T-cell (primary cell): ENCODE data around the gene FSTL4. TPM values are rescaled to one million over a fixed set of nuclear protein-coding genes. Genes with fewer than 3 reads are reported as not detected.

Source experiments
- ATAC-seq, 4 experiments: fragments of 200-7000 bp in 3 of 4; fragments of 150-1000 bp in 1 of 4; cut with Tn5 transposase; replicated peaks in 1 of 4; 1 replicate in 3 of 4; 2 replicates in 1 of 4; pipeline ENCODE4 v1.10.0; 2021; ENCODE audit warnings: moderate library complexity in 3 of 4, mild to moderate bottlenecking in 2 of 4, moderate number of reproducible peaks in 1 of 4
- CTCF ChIA-PET, 2 donors: fragments of 300-600 bp; sonication (Branson Sonifier 250); formaldehyde crosslinking; loops; one replicate each; lab custom pipeline; 2022; ENCODE audit warnings: antibody characterized with exemption in 2 of 2; lab: Charles Lee
- POLR2A ChIA-PET, 2 donors: fragments of 300-600 bp; sonication (Branson Sonifier 250); formaldehyde crosslinking; loops; one replicate each; lab custom pipeline; 2022; ENCODE audit warnings: antibody characterized with exemption in 2 of 2; lab: Charles Lee
- DNase-seq, 35 experiments: peaks; one replicate each; pipeline versions ENCODE4 v3.0.0 to v3.0.0-alpha.2; 2013 to 2023
- H3K27ac ChIP-seq: one replicate; pipeline ENCODE4 v1.5.1; 2013; ENCODE audit warnings: low read length
- H3K27me3 ChIP-seq, 2 experiments: replicated peaks in 1 of 2; 1 replicate in 1 of 2; 2 replicates in 1 of 2; pipeline versions ENCODE4 v1.6.1 to v1.7.0; 2013; ENCODE audit warnings: low read length in 1 of 2, mixed read lengths in 1 of 2; ENCODE audit not compliant: control insufficient read depth in 2 of 2, insufficient read depth in 2 of 2; ENCODE audit errors: extremely low read depth in 1 of 2
- H3K36me3 ChIP-seq, 2 donors: 1 replicate in 1 of 2; 2 replicates in 1 of 2; pipeline versions ENCODE4 v1.6.1 to v1.7.0; 2013; ENCODE audit warnings: low read length in 1 of 2; ENCODE audit not compliant: control insufficient read depth in 2 of 2, insufficient read depth in 1 of 2; ENCODE audit errors: extremely low read depth in 1 of 2
- H3K4me1 ChIP-seq, 2 experiments: 1 replicate in 1 of 2; 2 replicates in 1 of 2; pipeline versions ENCODE4 v1.6.1 to v1.7.0; 2013; ENCODE audit warnings: low read length in 2 of 2, mixed read lengths in 1 of 2; ENCODE audit not compliant: insufficient read depth in 2 of 2, control insufficient read depth in 1 of 2; ENCODE audit errors: extremely low read depth in 1 of 2
- H3K4me3 ChIP-seq, 2 donors: 1 replicate in 1 of 2; 2 replicates in 1 of 2; pipeline versions ENCODE4 v1.5.1 to v1.7.0; 2013; ENCODE audit warnings: mild to moderate bottlenecking in 2 of 2, low read length in 1 of 2, moderate library complexity in 1 of 2; ENCODE audit not compliant: control insufficient read depth in 1 of 2; ENCODE audit errors: extremely low read depth in 1 of 2
- H3K9me3 ChIP-seq: 2 replicates; pipeline ENCODE4 v1.7.0; 2013
- H3K27ac Mint-ChIP-seq, 2 donors: one replicate each; pipeline ENCODE4 v1.8.0; 2020 to 2021; ENCODE audit warnings: mild to moderate bottlenecking in 2 of 2, mixed read lengths in 2 of 2
- H3K27me3 Mint-ChIP-seq, 2 donors: one replicate each; pipeline ENCODE4 v1.8.0; 2021 to 2022; ENCODE audit warnings: mixed read lengths in 2 of 2
- H3K36me3 Mint-ChIP-seq: one replicate; pipeline ENCODE4 v1.8.0; 2021; ENCODE audit warnings: mixed read lengths
- H3K4me1 Mint-ChIP-seq, 3 donors: one replicate each; pipeline ENCODE4 v1.8.0; 2020 to 2022; ENCODE audit warnings: mixed read lengths in 3 of 3, mild to moderate bottlenecking in 1 of 3
- H3K4me3 Mint-ChIP-seq, 3 donors: one replicate each; pipeline ENCODE4 v1.8.0; 2020 to 2022; ENCODE audit warnings: mild to moderate bottlenecking in 3 of 3, mixed read lengths in 3 of 3, moderate library complexity in 3 of 3
- H3K9me3 Mint-ChIP-seq, 3 donors: one replicate each; pipeline ENCODE4 v1.8.0; 2020 to 2022; ENCODE audit warnings: mixed read lengths in 3 of 3
- WGBS: methylation state at CpG from one replicate; pipeline ENCODE4 v1.1.5; 2013; ENCODE audit warnings: missing lambda C conversion rate; ENCODE audit not compliant: insufficient coverage; 5-methylcytosine and 5-hydroxymethylcytosine counted together
- total RNA-seq, 35 experiments: library from RNA in 6 of 35; stranded (reverse) in 6 of 35; fragments of 120-200 nt in 1 of 35; gene quantifications; one replicate each; pipeline versions ENCODE4 v1.2.1 to v1.2.4 and lab custom pipeline; 2013 to 2026

FSTL4 gene
- total RNA-seq, 5 donors from 2014 or later (not counting 1 experiment from before 2014, with no cell fraction given): 1.6 TPM; not detected in 3

DNA sequence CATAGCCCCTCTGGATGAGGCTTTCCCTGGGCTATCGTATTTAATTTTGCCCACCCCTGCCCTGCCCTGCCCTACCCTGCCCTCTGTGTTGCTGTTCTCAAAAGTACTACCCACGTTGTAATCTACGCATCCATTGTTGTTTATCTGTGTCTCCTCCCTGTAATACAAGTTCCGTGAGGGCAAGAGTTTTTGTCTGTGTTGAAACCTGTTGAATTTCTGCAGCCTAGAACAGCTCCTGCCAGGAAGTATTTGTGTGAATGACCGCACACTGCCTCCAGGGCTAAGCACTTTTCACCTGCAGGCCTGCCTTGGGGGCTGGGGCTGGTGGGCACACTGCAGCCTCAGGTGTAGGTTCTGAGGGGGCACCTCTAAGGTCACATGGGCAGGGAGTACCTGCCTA lies 315.7 kb downstream of the FSTL4 start:
- ChIA-PET CTCF (no interaction called here), POLR2A (no interaction called here)
- Mint-ChIP-seq H3K4me3 (no peak overlapping the region), H3K27me3 (no peaks in the 10 kb centered on the region), H3K9me3 (no peaks in the 10 kb centered on the region), H3K36me3 (no peaks in the 10 kb centered on the region), H3K27ac (no peak overlapping the region), H3K4me1 (peaks cover 10 to 11% (median 11%) of the 10 kb centered on the region in 3 donors)
- H3K4me3 ChIP-seq: no peak overlapping the region
- H3K36me3 ChIP-seq: no peaks in the 10 kb centered on the region
- 83% methylated on average over 4 of the region's 5 CpGs for WGBS
- DNase-seq (no peak), ATAC-seq (no peak)
- peaks cover 3 to 12% of the 10 kb centered on the region in 2 experiments for H3K4me1 ChIP-seq
- H3K27me3 ChIP-seq: peaks cover 0 to 16% of the 10 kb centered on the region in 2 experiments
- H3K9me3 ChIP-seq: no peaks in the 10 kb centered on the region
- H3K27ac ChIP-seq: no peak overlapping the region

DNA sequence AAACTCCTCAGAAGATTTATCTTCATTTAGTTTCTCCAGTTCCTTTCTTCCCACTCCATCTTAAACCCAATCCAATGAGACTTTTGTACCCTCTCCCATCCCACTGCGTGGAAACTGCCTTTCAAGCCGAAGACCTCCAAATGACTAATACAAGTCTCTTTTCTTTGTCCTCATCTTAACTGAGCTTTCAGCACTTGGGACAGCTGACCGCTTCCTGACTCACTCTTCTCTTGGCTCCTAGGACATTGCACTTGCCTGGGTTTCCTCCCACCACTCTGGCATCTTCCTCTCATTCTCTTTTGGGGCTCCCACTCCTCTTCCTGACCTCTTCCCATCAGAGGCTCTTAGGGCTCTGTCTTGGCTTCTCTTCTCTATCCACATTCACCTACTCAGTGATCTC lies 316.8 kb downstream of the FSTL4 start:
- ChIA-PET POLR2A (no interaction called here), CTCF (no interaction called here)
- Mint-ChIP-seq H3K4me3 (no peak overlapping the region), H3K27ac (no peak overlapping the region), H3K4me1 (peaks cover 10 to 11% (median 11%) of the 10 kb centered on the region in 3 donors), H3K9me3 (no peaks in the 10 kb centered on the region), H3K36me3 (no peaks in the 10 kb centered on the region), H3K27me3 (no peaks in the 10 kb centered on the region)
- DNase-seq: no peak
- H3K36me3 ChIP-seq: no peaks in the 10 kb centered on the region
- peaks cover 0 to 16% of the 10 kb centered on the region in 2 experiments for H3K27me3 ChIP-seq
- no peaks in the 10 kb centered on the region for H3K9me3 ChIP-seq
- H3K27ac ChIP-seq: no peak overlapping the region
- 86% methylated on average over 3 of the region's 3 CpGs for WGBS
- no peak for ATAC-seq
- peaks cover 3 to 12% of the 10 kb centered on the region in 2 experiments for H3K4me1 ChIP-seq
- H3K4me3 ChIP-seq: no peak overlapping the region

DNA sequence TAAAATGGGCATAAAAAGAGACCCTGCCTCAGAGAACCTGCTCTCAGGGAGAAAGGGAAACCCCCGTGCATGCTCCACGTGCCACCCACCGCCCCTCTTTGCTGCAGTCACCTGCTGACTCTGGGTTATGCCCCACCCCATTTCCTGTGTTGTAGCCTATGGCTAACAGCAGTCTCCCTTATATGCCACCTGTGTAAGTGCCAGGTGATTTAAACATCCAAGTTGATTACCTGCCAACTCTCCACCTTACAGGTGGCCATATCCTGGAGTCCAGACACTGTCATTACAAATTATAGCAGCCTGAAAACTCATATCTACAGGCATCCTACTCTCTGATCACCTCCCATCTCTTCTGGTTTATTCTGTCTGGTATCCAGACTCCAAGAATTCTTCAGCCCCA lies 318.0 kb downstream of the FSTL4 start:
- DNase-seq (no peak), ATAC-seq (no peak)
- H3K27me3 Mint-ChIP-seq: no peaks in the 10 kb centered on the region
- WGBS: 17% methylated on average over 2 of the region's 3 CpGs
- Histone ChIP-seq H3K4me1 (peaks cover 3 to 12% of the 10 kb centered on the region in 2 experiments), H3K9me3 (no peaks in the 10 kb centered on the region), H3K4me3 (no peak overlapping the region), H3K36me3 (no peaks in the 10 kb centered on the region), H3K27ac (no peak overlapping the region), H3K27me3 (peaks cover 0 to 14% of the 10 kb centered on the region in 2 experiments)
- POLR2A ChIA-PET: no interaction called here
- H3K36me3 Mint-ChIP-seq: no peaks in the 10 kb centered on the region
- peaks cover 10 to 11% (median 11%) of the 10 kb centered on the region in 3 donors for H3K4me1 Mint-ChIP-seq
- H3K4me3 Mint-ChIP-seq: no peak overlapping the region
- H3K27ac Mint-ChIP-seq: no peak overlapping the region
- H3K9me3 Mint-ChIP-seq: no peaks in the 10 kb centered on the region
- CTCF ChIA-PET: no interaction called here

DNA sequence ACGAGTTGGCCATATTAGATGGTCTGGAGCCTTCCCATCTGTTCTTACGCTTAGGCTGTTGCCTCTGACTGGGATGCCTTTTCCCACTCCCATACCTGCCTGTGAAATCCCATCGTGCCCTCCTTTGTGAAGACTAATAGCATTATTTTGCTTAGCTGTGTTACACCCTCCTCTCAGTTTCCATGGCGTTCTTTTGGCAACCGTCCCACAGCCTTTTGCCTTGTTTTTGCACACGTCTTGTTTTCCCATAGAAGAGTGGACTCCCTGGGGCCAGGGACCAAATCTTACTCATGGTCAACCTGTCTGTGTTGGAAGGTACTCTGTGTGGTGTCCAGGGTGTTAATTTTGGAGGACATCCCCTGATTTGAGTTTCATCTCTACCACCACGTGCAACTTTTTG lies 318.4 kb downstream of the FSTL4 start:
- Histone ChIP-seq H3K27me3 (peaks cover 0 to 11% of the 10 kb centered on the region in 2 experiments), H3K36me3 (no peaks in the 10 kb centered on the region), H3K4me3 (no peak overlapping the region), H3K27ac (no peak overlapping the region), H3K9me3 (no peaks in the 10 kb centered on the region), H3K4me1 (peaks cover 3 to 11% of the 10 kb centered on the region in 2 experiments)
- DNase-seq (no peak), ATAC-seq (no peak)
- no peak overlapping the region for H3K27ac Mint-ChIP-seq
- 86% methylated on average over 5 of the region's 7 CpGs for WGBS
- H3K4me1 Mint-ChIP-seq: peaks cover 9% of the 10 kb centered on the region in 3 donors
- H3K4me3 Mint-ChIP-seq: no peak overlapping the region
- H3K9me3 Mint-ChIP-seq: no peaks in the 10 kb centered on the region
- no peaks in the 10 kb centered on the region for H3K36me3 Mint-ChIP-seq
- ChIA-PET POLR2A (no interaction called here), CTCF (no interaction called here)
- no peaks in the 10 kb centered on the region for H3K27me3 Mint-ChIP-seq

DNA sequence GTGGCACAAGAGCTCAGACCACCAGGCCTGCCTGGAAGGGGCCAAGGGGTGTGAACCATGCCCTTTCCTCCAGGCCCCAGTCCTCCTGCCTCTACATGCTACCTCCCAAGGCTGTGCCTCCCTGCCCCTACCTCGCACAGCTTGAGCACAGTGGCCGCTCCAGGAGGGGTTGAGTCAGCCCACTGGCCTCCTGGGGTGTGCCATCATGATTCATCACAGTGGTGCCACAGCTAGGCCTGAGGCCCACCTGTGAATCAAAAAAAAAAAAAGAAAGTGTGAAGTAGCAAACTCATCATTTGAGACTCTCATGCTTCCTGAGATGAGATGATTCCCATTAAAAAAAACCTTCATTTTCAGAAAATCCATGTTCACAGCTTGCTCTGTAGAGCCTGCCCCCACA lies 320.0 kb downstream of the FSTL4 start:
- H3K27ac Mint-ChIP-seq: no peak overlapping the region
- H3K9me3 Mint-ChIP-seq: no peaks in the 10 kb centered on the region
- ATAC-seq (no peak), DNase-seq (no peak)
- Histone ChIP-seq H3K27me3 (peaks cover 0 to 11% of the 10 kb centered on the region in 2 experiments), H3K4me1 (no peaks in the 10 kb centered on the region), H3K27ac (no peak overlapping the region), H3K4me3 (no peak overlapping the region), H3K36me3 (no peaks in the 10 kb centered on the region), H3K9me3 (no peaks in the 10 kb centered on the region)
- ChIA-PET CTCF (interaction anchor here (0.6 to 0.7 kb wide), 2 partner anchors 181 to 184 kb away, joined by 3 read pairs; no protein-coding TSS in a partner anchor), POLR2A (no interaction called here)
- H3K4me3 Mint-ChIP-seq: no peak overlapping the region
- WGBS: 83% methylated on average over 1 of the region's 2 CpGs
- H3K4me1 Mint-ChIP-seq: no peaks in the 10 kb centered on the region
- no peaks in the 10 kb centered on the region for H3K27me3 Mint-ChIP-seq
- no peaks in the 10 kb centered on the region for H3K36me3 Mint-ChIP-seq

DNA sequence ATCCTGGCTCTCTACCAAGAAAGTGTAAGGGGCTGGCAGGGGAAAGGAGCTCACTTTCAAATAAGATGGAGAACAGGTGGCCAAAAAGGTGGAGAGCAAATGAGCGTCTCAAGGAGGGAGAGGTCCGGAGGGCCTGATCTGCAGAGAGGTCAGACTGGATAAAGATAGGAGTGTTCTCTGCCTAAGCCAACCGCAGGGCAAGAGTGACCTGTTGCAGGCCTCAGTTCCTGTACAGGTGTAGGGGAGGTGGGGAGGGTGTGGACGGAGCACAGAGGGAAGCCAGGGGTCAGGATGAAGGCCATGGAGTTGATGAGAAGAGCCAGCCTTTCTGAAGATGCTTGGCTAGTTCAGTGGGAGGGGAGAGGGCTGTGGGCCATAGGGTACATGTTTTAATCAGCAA lies 320.8 kb downstream of the FSTL4 start:
- Mint-ChIP-seq H3K36me3 (no peaks in the 10 kb centered on the region), H3K27me3 (no peaks in the 10 kb centered on the region), H3K4me1 (no peaks in the 10 kb centered on the region), H3K4me3 (no peak overlapping the region), H3K27ac (no peak overlapping the region), H3K9me3 (no peaks in the 10 kb centered on the region)
- peaks cover 0 to 11% of the 10 kb centered on the region in 2 experiments for H3K27me3 ChIP-seq
- no peak overlapping the region for H3K27ac ChIP-seq
- H3K9me3 ChIP-seq: no peaks in the 10 kb centered on the region
- ATAC-seq (no peak), DNase-seq (no peak)
- H3K36me3 ChIP-seq: no peaks in the 10 kb centered on the region
- no peaks in the 10 kb centered on the region for H3K4me1 ChIP-seq
- ChIA-PET CTCF (no interaction called here), POLR2A (no interaction called here)
- 87% methylated on average over 4 of the region's 4 CpGs for WGBS
- H3K4me3 ChIP-seq: no peak overlapping the region
